ENCODE results near the gene LHX6.

DNA sequence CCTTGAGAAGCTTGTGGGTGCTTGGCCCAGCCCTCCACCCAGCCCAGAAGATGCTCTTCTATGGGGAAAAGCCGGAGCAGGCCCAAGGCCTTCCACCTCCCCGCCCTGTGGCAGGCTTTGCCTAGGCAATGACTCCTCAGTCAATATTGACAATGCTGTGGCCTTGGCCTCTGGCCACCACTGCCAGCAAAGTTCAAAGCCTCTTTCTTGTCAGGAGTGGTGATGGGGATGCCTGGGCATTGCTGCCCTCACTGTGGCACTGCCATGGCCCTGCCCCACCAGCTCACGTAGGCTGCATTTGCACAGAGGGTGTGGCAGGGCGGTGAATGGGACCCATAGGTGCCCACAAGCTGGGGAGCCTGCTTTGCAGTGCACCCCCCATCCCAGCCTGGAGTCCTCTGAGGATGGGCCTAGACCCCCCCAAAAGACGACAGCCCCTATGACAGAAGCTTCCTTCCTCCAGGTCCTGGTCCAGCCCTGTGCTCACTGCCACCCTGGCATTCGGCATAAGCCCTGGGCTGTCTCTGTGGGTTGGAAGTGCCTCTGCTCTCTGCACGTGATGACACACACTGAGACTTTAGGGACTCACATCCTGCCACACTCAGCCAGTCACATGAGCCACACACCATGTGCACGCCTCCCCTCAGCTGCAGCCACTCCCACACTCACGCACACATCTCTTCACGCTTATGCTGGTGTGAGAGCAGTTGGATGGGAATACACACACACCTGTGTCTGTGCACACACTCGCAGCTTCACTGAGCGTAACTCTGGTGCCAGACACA is 38.0 kb downstream of the LHX6 start:
- TF ChIP-seq, protein P1, sequence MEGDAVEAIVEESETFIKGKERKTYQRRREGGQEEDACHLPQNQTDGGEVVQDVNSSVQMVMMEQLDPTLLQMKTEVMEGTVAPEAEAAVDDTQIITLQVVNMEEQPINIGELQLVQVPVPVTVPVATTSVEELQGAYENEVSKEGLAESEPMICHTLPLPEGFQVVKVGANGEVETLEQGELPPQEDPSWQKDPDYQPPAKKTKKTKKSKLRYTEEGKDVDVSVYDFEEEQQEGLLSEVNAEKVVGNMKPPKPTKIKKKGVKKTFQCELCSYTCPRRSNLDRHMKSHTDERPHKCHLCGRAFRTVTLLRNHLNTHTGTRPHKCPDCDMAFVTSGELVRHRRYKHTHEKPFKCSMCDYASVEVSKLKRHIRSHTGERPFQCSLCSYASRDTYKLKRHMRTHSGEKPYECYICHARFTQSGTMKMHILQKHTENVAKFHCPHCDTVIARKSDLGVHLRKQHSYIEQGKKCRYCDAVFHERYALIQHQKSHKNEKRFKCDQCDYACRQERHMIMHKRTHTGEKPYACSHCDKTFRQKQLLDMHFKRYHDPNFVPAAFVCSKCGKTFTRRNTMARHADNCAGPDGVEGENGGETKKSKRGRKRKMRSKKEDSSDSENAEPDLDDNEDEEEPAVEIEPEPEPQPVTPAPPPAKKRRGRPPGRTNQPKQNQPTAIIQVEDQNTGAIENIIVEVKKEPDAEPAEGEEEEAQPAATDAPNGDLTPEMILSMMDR (IDR thresholded peaks at IDR 0.05): no peak
- TF ChIP-seq ZFX (IDR thresholded peaks at IDR 0.05; ENCODE audit: borderline replicate concordance): no peak

Measured in 22Rv1 (cell line).